Skin epidermis (tissue), 12 donors: ENCODE results near the gene NIPBL.
A peak's percentile ranks its signal among the peaks of the same experiment; 100 is the strongest.
"Not testable (repeated sequence)": the region's sequence is repeated elsewhere in the genome, so short reads cannot be mapped to it uniquely, and the experiment has no call there.

Source experiments
- H3K27ac ChIP-seq, 21 experiments: fragments of 200-600 bp; sonication (generic) in 11 of 21; one replicate each; pipeline ENCODE4 v1.5.0; 2020; ENCODE audit warnings: mild to moderate bottlenecking in 3 of 21, inconsistent platforms in 2 of 21, moderate library complexity in 2 of 21
- H3K4me3 ChIP-seq, 7 experiments: fragments of 200-600 bp; sonication (generic) in 2 of 7; one replicate each; pipeline ENCODE4 v1.5.0; 2020; ENCODE audit warnings: inconsistent platforms in 2 of 7, mild to moderate bottlenecking in 2 of 7, moderate library complexity in 1 of 7

Gene NIPBL, protein sequence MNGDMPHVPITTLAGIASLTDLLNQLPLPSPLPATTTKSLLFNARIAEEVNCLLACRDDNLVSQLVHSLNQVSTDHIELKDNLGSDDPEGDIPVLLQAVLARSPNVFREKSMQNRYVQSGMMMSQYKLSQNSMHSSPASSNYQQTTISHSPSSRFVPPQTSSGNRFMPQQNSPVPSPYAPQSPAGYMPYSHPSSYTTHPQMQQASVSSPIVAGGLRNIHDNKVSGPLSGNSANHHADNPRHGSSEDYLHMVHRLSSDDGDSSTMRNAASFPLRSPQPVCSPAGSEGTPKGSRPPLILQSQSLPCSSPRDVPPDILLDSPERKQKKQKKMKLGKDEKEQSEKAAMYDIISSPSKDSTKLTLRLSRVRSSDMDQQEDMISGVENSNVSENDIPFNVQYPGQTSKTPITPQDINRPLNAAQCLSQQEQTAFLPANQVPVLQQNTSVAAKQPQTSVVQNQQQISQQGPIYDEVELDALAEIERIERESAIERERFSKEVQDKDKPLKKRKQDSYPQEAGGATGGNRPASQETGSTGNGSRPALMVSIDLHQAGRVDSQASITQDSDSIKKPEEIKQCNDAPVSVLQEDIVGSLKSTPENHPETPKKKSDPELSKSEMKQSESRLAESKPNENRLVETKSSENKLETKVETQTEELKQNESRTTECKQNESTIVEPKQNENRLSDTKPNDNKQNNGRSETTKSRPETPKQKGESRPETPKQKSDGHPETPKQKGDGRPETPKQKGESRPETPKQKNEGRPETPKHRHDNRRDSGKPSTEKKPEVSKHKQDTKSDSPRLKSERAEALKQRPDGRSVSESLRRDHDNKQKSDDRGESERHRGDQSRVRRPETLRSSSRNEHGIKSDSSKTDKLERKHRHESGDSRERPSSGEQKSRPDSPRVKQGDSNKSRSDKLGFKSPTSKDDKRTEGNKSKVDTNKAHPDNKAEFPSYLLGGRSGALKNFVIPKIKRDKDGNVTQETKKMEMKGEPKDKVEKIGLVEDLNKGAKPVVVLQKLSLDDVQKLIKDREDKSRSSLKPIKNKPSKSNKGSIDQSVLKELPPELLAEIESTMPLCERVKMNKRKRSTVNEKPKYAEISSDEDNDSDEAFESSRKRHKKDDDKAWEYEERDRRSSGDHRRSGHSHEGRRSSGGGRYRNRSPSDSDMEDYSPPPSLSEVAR (N-terminal part only)

DNA sequence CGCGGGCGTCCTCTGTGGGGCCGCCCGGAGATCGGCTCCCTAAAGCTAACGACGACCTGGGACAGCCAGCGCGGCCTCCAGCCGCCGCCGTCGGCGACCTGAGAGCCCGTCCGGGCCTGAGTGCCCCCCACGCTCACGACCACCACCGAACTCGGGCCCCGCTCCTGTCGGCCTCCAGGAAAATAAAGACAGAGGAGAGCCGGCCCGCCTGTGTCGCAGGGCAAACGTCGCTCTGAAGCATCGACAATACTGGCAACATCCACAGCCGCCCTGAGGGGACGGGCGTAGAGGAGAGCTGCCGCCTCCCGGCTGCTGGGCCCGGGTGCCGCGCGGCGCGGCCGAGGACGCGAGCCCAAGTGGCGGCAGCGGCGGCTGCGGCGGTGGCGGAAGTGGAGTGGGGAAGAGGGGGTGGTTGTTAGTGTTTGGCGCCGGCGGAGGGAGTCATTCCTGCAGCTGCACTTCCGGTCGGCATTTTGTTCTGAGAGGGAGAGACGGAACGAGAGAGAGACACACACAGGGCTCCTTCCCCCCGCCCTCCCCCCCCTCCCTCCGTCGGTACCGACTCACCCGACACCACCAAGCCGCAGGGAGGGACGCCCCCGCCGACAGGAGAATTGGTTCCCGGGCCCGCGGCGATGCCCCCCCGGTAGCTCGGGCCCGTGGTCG lies at the start of gene NIPBL:
NIPBL (plus strand) TSS at position 471 of the 666 bp plus-strand sequence. CDS start 76,928 bp downstream, outside the sequence.
- H3K27ac ChIP-seq = peak within 1 kb of the TSS; percentile 70 to 99 (median 97)
- H3K4me3 ChIP-seq = peak within 1 kb of the TSS; percentile 65 to 100 (median 87)

DNA sequence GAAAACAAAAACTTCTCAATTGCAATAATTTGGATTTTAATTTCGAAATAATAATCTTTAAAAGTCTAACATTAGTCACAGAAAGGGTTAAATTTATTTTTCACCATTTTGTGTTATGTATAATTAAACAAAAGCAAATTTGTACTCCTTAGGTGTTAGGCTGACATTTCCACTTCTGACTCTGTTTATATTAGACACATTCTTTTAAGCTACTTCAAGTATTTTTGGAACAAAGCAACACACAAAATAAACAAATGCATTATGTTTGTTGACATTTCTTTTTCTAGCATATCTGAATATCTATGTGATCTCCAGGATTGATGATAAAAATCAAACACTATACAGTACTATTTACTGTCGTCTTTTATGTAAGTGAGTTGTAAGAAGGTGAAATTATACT lies 44.3 kb upstream of the NIPBL start:
- no peak overlapping the region for H3K27ac ChIP-seq
- H3K4me3 ChIP-seq = no peak overlapping the region

DNA sequence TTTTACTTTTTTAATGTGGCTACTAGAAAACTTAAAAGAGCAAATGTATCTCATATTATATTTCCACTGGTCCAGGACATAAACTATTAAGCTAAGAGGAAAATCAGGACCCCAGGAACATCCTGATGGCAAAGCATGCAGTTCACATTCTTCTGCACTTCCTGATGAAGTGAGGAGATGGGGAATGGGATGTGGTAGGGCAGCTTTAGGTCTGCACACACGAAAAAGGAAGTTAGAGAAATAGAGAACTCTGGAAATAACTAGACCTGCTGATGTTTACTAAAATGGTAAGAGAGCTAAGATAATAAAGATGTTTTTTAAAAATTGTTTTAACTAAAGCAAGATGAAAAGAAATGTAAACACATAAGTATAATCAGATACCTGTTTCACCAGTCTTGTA lies 39.7 kb upstream of the NIPBL start:
- peak overlapping the region in 2 of 21 experiments; percentile 47 to 65 for H3K27ac ChIP-seq
- H3K4me3 ChIP-seq = no peak overlapping the region

DNA sequence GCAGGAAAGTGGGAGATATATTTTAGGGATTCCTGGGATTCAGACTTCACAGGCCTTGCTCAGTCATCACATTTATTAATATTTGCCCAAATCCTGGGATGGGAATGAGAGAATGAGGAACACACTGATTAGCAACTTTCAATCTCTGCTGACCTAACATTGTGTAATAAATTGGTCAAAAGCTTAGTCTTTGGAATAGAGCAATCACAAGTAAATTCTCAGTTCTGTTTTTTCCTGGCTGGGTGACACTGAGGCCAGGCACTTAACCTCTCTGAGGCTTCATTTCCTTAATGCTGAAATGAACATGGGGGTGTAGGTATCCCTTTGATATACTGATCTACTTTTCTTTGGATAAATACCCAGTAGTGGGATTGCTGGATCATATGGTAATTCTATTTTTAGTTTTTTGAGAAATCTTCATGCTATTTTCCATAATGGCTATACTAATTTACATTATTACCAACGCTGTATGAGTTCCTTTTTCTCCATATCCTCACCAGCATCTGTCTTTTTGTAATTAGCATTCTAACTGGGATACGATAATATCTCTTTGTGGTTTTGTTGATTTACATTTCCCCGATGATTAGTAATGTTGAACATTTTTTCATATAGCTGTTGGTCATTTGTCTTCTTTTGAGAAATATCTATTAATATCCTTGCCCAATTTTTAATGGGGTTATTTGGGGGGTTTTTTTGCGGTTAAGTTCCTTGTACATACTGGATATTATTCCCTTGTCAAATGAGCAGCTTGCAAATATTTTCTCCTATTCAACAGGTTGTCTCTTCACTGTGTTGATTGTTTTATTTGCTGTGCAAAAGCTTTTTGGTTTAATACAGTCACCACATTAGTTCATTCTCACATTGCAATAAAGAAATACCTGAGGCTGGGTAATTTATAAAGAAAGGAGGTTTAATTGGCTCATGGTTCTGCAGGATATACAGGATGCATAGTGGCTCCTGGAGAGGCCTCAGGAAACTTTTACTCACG lies 36.8 kb upstream of the NIPBL start:
- no peak overlapping the region for H3K27ac ChIP-seq

DNA sequence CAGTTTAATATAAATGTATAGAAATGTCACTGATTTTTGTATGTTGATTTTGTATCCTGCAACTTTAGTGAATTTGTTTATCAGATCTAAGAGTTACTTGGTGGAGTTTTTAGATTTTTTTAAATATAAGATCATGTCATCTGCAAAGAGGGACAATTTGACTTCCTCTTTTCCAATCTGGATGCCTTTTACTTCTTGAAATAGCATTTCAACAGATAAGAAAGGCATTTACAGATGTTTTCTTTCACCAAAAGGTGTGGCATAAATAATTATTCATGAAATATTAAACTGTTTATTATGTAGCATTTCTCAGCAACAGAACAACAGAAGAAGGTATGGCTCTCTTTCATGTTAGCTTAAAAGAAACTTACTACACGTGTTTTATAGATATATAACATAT lies 34.9 kb upstream of the NIPBL start:
- Histone ChIP-seq H3K27ac (no peak overlapping the region), H3K4me3 (no peak overlapping the region)

More for the DNA sequence above, 36.8 kb upstream of the NIPBL start:
- H3K4me3 ChIP-seq = no peak overlapping the region

DNA sequence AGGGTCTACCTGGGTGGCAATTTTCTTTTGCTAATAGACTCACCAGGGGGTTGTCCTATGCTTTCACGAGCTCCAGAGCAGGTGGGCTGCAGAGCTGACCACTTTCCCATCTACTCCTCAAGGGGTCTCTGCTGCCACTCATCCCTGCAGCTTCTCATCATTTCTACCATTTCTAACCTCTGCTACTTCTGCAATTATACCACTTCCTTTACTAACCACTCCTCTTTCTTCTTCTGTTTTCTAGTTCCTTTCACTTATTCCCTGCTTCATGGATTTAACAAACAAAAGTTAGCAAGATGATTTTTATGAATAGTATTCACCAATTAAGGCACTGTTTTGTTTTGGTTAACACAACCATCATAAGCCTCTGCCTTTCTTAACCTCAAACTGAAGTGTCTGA lies 34.5 kb upstream of the NIPBL start:
- no peak overlapping the region for H3K4me3 ChIP-seq

DNA sequence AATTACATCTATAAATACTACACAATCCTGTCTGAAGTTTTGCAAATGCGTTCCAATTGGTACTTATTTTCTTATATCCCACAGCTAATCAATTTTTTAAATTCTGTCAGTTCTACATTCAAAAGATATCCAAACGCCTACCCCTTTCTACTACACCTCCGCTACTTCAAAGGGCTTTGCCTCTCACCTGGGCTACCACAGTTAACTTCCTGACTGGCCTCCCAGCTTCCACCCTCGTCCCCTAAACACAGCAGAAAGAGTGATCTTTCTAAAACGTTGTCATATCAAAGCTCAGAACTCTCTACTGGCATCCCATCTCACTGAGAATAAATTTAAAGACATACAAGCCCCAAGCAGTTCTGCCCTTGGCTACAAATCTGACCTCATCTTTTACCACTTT lies 32.3 kb upstream of the NIPBL start:
- Histone ChIP-seq H3K4me3 (no peak overlapping the region), H3K27ac (no peak overlapping the region)

More for the DNA sequence above, 34.5 kb upstream of the NIPBL start:
- no peak overlapping the region for H3K27ac ChIP-seq

DNA sequence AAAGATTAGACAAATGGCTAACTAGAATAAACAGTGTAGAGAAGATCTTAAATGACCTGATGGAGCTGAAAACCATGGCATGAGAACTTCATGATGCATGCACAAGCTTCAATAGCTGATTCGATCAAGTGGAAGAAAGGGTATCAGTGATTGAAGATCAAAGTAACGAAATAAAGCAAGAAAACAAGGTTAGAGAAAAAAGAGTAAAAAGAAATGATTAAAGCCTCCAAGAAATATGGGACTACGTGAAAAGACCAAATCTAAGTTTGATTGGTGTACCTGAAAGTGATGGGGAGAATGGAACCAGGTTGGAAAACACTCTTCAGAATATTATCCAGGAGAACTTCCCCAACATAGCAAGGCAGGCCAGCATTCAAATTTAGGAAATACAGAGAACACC lies 28.0 kb upstream of the NIPBL start:
- H3K4me3 ChIP-seq, H3K27ac ChIP-seq: not testable (repeated sequence)

DNA sequence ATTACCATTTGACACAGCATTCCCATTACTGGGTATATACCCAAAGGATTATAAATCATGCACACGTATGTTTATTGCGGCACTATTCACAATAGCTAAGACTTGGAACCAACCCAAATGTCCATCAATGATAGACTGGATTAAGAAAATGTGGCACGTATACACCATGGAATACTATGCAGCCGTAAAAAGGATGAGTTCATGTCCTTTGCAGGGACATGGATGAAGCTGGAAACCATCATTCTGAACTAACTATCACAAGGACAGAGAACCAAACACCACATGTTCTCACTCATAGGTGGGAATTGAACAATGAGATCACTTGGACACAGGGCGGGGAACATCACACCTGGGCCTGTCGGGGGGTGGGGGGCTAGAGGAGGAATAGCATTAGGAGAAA lies 23.7 kb upstream of the NIPBL start:
- not testable (repeated sequence) for H3K27ac ChIP-seq, H3K4me3 ChIP-seq

DNA sequence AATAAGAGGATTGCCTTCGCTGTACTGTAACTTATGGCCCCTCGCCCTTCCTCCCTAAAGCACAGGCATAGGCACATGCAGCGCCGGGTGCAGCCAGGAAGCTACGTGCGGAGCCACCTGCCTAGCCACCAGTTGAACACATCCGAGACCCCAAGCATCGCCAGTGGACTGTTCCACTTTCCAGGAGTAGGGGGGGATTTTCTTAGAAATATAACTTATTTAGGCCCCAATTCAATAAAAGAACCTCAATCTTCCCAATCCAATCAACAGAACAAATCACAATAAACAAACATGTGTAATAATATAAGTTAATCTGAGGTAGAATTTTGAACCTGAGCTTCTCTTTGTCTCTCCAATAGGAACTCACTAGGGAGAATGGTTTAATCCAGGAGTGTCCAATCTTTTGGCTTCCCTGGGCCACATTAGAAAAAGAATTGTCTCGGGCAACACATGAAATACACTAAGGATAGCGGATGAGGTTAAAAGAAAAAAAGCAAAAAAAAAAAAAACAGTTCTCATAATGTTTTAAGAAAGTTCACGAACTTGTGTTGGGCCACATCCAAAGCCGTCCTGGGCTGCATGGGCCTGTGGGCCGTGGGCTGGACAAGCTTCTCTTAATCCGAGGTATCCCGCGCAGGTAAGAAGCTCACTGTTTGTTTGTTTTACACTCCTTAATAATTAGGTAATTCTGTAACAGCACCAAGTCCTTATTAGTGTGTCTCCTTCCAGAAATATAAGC lies 22.0 kb upstream of the NIPBL start:
- Histone ChIP-seq H3K4me3 (no peak overlapping the region), H3K27ac (no peak overlapping the region)

DNA sequence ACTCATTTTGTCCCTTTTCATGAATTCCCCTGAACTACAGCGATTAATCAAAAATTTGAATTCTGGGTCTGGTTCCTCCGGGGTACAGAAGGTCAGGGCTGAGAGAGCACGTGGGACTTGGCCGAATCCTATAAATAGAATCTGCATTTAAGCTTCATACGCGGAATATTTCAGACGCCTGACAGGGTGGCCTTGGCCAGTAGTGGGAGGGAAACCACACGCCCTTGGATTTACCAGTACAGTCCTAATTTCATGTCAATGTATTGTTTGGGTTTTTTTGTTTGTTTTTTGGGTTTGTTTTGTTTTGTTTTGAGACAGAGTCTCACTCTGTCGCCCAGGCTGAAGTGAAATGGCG lies 21.5 kb upstream of the NIPBL start:
- Histone ChIP-seq H3K4me3 (no peak overlapping the region), H3K27ac (no peak overlapping the region)

DNA sequence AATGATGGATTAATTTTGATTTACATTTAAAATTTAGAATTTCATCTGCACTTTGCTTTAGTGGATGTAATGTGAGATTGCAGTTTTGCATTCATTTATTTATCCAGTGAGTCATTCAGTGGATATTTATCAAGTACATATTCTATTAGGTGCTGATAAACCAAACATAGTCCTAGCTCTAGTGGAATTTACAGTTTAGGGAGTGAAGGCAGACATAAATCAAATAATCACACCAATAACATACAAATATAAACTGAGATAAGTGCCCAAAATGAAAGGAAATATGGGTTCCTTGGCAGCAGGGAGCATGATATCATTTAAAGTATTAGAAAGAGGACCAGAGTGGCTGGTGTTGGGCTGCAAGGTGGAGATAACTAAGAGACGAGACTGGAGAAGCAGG lies 14.7 kb upstream of the NIPBL start:
- Histone ChIP-seq H3K4me3 (no peak overlapping the region), H3K27ac (no peak overlapping the region)

DNA sequence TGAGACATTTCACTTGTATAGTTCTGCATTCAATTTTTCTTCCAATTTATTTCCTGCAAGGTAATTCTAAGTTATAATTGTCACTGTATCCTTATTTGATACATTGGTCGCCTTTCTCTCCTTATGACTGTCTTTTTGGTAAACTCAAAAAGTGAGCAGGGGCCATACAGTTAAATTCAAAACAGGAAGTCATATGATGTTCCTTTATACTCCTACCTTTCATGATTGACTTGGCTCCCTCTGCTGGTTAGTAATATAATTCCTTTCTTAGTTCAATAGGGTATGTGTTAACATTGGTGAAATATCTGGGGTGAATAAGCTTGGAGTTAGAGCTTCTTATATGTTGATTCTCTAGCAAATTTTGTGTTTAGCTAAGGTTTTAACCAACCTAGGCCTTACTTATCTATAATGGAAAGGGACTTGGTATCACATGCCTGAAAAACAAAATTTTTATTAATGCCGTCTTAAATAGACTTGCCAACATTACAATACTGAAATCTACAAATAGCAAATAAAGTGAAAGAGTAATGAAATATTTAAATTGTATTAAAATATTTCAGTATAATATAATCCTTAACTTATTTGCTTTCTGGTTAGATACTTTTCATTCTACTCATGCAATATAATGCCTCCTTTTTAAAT lies 6.0 kb upstream of the NIPBL start:
- H3K4me3 ChIP-seq = no peak overlapping the region

DNA sequence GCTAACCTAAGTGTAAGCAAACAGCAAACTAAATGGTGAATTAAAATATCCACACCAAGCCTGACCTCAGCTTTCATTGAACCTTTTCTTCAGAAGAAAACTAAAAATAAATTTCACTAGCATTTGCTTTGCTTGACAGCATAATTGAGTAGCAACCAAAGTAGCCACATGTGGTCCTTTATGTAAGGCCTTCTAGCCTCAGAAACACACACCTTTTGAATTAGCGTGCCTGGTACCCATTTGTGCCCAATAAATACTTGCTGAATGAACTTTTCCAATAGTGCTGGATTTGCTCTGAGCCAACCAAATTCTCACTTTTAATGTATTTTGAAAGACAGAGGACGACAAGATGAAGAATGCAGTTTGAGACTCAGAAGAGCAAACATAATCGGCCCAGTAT lies 2.1 kb upstream of the NIPBL start:
- H3K27ac ChIP-seq = peak overlapping the region in 12 of 21 experiments; percentile 95 to 99 (median 98)
- H3K4me3 ChIP-seq = peak overlapping the region in 5 of 7 experiments; percentile 65 to 100 (median 82)

More for the DNA sequence above, 6.0 kb upstream of the NIPBL start:
- H3K27ac ChIP-seq = no peak overlapping the region

DNA sequence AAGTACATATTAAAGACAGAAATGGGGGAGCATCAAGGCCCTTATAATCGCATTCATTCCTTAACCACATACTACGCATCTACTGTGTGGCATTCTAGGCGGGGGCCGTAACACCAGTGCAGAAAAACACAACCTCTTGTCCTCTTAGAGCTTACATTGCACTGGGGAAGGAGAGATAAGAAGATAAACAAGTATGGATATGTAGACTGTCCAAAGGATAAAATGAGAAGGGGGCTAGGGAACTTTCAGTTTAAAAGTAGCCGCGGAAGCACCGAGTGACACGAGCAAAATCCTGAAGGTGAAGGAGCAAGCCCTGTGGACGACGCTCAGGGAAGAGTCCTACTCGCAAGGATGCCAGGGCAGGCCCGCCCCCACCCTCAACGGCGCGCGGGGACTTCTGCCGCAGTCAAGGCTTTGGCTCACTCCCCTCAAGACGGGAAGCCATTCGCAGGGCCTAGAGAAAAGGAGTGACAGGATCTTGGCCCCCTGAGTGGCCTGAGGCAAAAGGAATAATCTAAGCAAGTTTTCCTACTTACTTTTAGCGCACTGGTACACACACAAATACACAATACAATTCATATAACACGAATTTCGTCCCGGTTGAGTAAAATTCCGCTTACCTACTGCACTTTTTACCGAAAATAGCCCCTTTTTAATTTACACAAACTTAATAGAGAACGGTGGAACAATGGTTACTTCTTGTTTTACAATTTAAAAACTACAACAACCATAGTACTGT lies 1.3 kb upstream of the NIPBL start:
- Histone ChIP-seq H3K27ac (peak overlapping the region in 20 of 21 experiments; percentile 94 to 99 (median 98)), H3K4me3 (peak overlapping the region; percentile 65 to 100 (median 87))

DNA sequence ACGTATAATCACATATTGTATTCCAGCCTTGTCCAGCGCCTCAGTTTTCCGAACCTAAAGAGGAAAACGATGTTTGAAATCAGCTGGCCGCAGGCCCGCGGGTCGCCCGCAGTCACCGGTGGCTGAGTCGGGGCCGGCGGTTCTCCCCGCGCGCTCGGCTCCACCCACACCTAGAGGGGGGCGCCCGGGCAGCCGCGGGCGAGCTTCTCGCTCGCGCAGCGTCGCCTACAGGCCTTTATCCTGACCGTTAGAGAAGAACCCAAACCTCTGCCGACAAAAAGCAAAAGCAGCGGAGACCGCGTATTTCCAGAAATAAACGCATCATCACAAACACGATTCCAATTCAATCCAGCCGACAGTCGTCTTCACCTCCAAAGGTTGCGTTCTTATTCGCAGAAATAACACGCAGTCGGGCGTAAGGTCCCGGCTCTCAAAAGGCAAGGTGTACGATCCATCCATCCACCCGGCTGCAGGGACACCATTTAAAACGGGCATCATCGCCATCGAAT lies 725 bp upstream of the NIPBL start:
- Histone ChIP-seq H3K27ac (peak overlapping the region; percentile 70 to 99 (median 97)), H3K4me3 (peak overlapping the region; percentile 65 to 100 (median 87))
